GM10266 (cell line): Measurements from ENCODE around the gene NEK10.
"Not testable (repeated sequence)": the region's sequence is repeated elsewhere in the genome, so short reads cannot be mapped to it uniquely, and the experiment has no call there.

Experiments used
- DNase-seq: peaks from one replicate; pipeline ENCODE4 v3.0.0; 2012; ENCODE audit errors: extremely low spot score
- CTCF ChIP-seq: IDR thresholded peaks from 2 replicates; pipeline ENCODE4 v1.5.1; 2012; ENCODE audit warnings: mild to moderate bottlenecking, low read depth; ENCODE audit not compliant: control insufficient read depth, insufficient read depth; ENCODE audit errors: missing control alignments

The NEK10 gene

GRCh38 chr3:27287052-27287451, 82.1 kb downstream of the NEK10 start:
- no peak for TF ChIP-seq CTCF
- no peak for DNase-seq

GRCh38 chr3:27286467-27286866, 82.7 kb downstream of the NEK10 start:
- not testable (repeated sequence) for DNase-seq

- DNase-seq: no peak
- TF ChIP-seq CTCF: no peak
Observed at GRCh38 chr3:27285668-27286067, 83.5 kb downstream of the NEK10 start.

- no peak for TF ChIP-seq CTCF
- no peak for DNase-seq
Observed at GRCh38 chr3:27281671-27282150, 87.5 kb downstream of the NEK10 start.

- peak; percentile 20 for TF ChIP-seq CTCF
- DNase-seq: no peak
Observed at GRCh38 chr3:27279123-27279522, 90.1 kb downstream of the NEK10 start.

GRCh38 chr3:27278383-27279055, 90.7 kb downstream of the NEK10 start:
- no peak for TF ChIP-seq CTCF
- no peak for DNase-seq

GRCh38 chr3:27275441-27275990, 93.7 kb downstream of the NEK10 start:
- DNase-seq: no peak
- TF ChIP-seq CTCF: no peak

GRCh38 chr3:27271890-27272289, 97.3 kb downstream of the NEK10 start:
- no peak for DNase-seq
- TF ChIP-seq CTCF: no peak
